HEK293 (cell line): ENCODE results near the gene SLC2A9.

Source experiments
- CTCF ChIP-seq: fragments of 450-650 bp; formaldehyde crosslinking; IDR thresholded peaks from 2 replicates; pipeline ENCODE4 v1.5.1; 2016; ENCODE audit warnings: missing biosample characterization, missing genetic modification characterization
- GFI1B ChIP-seq: fragments of 450-650 bp; formaldehyde crosslinking; IDR thresholded peaks from 2 replicates; pipeline ENCODE4 v1.5.1; 2016; ENCODE audit warnings: missing biosample characterization, missing genetic modification characterization
- SETDB1 ChIP-seq: IDR thresholded peaks from one replicate; pipeline ENCODE4 v1.6.1; 2017; ENCODE audit warnings: mild to moderate bottlenecking, low read length, moderate library complexity, mixed read lengths; ENCODE audit not compliant: insufficient read length
- SP7 ChIP-seq: fragments of 450-650 bp; formaldehyde crosslinking; IDR thresholded peaks from 2 replicates; pipeline ENCODE4 v1.5.1; 2016; ENCODE audit warnings: missing biosample characterization, missing genetic modification characterization
- ZNF112 ChIP-seq: fragments of 450-650 bp; formaldehyde crosslinking; IDR thresholded peaks from 2 replicates; pipeline ENCODE4 v1.5.0; 2017; ENCODE audit warnings: missing biosample characterization, missing genetic modification characterization
- ZNF24 ChIP-seq: fragments of 450-650 bp; formaldehyde crosslinking; IDR thresholded peaks from 2 replicates; pipeline ENCODE4 v1.5.1; 2016; ENCODE audit warnings: missing biosample characterization, missing genetic modification characterization
- ZNF248 ChIP-seq: fragments of 450-650 bp; formaldehyde crosslinking; IDR thresholded peaks from 2 replicates; pipeline ENCODE4 v1.5.1; 2017; ENCODE audit warnings: missing biosample characterization, missing genetic modification characterization
- ZNF292 ChIP-seq: fragments of 450-650 bp; formaldehyde crosslinking; IDR thresholded peaks from 2 replicates; pipeline ENCODE4 v1.5.1; 2016; ENCODE audit warnings: low read depth, missing biosample characterization, missing genetic modification characterization, borderline replicate concordance
- ZNF660 ChIP-seq: fragments of 450-650 bp; IDR thresholded peaks from 2 replicates; pipeline ENCODE4 v1.5.1; 2018; ENCODE audit warnings: missing biosample characterization, mild to moderate bottlenecking, missing genetic modification characterization
- ZNF843 ChIP-seq: fragments of 450-650 bp; formaldehyde crosslinking; IDR thresholded peaks from 2 replicates; pipeline ENCODE4 v1.5.1; 2016; ENCODE audit warnings: missing biosample characterization, missing genetic modification characterization

- TF ChIP-seq SETDB1 (no peak), ZNF24 (no peak), ZNF248 (no peak), ZNF660 (tag by site-specific recombination) (no peak), ZNF843 (tag by site-specific recombination) (no peak), ZNF292 (tag by site-specific recombination) (no peak), CTCF (tag by site-specific recombination) (no peak), GFI1B (tag by site-specific recombination) (no peak), SP7 (no peak), ZNF112 (tag by site-specific recombination) (no peak)
These were observed 78.2 kb downstream of the SLC2A9 start for GRCh38 chr4:9942921-9943600.
